H1 (cell line): ENCODE measurements around the gene TAL2. TPM values are rescaled to one million over a fixed set of nuclear protein-coding genes. Genes with fewer than 3 reads are reported as not detected.

ENCODE experiments used
- CTCF ChIA-PET: fragments of 300-600 bp; sonication (Branson Sonifier 250); formaldehyde crosslinking; loops from one replicate; lab custom pipeline; 2021; ENCODE audit not compliant: partially characterized antibody; lab: Charles Lee
- POLR2A ChIA-PET: fragments of 300-600 bp; sonication (Branson Sonifier 250); formaldehyde crosslinking; loops from one replicate; lab custom pipeline; 2021; ENCODE audit warnings: inconsistent platforms; ENCODE audit not compliant: partially characterized antibody; lab: Charles Lee
- DNase-seq, 2 experiments: peaks; one replicate each; pipeline versions ENCODE4 v3.0.0 to v3.0.0-alpha.2; 2010 to 2022; ENCODE audit warnings: low spot score in 2 of 2, low read depth in 1 of 2, mixed read lengths in 1 of 2
- FAIRE-seq: peaks from 2 replicates; lab custom pipeline; 2011; peaks lifted over from hg19 to GRCh38; lab: Jason Lieb, UNC
- H2AFZ ChIP-seq: 2 replicates; pipeline ENCODE4 v1.8.1; 2012; ENCODE audit warnings: low read length, inconsistent platforms
- H2AK5ac ChIP-seq: 2 replicates; pipeline ENCODE4 v1.6.1; 2013; ENCODE audit warnings: low read depth, low read length
- H2BK120ac ChIP-seq: replicated peaks from 2 replicates; pipeline ENCODE3; 2013; ENCODE audit warnings: low read depth, low read length, inconsistent platforms
- H2BK12ac ChIP-seq: 2 replicates; pipeline ENCODE4 v1.6.1; 2013; ENCODE audit warnings: low read depth, low read length
- H2BK15ac ChIP-seq: 2 replicates; pipeline ENCODE4 v1.6.1; 2013; ENCODE audit warnings: low read length
- H2BK20ac ChIP-seq: 2 replicates; pipeline ENCODE4 v1.6.1; 2013; ENCODE audit warnings: low read length
- H2BK5ac ChIP-seq: 2 replicates; pipeline ENCODE4 v1.6.1; 2013; ENCODE audit warnings: low read depth, low read length
- H3K14ac ChIP-seq: 2 replicates; pipeline ENCODE4 v1.6.1; 2013; ENCODE audit warnings: inconsistent platforms; ENCODE audit not compliant: insufficient read length
- H3K18ac ChIP-seq: 2 replicates; pipeline ENCODE4 v1.6.1; 2013; ENCODE audit warnings: low read length; ENCODE audit errors: extremely low read depth
- H3K23ac ChIP-seq: 2 replicates; pipeline ENCODE4 v1.6.1; 2013; ENCODE audit warnings: inconsistent platforms; ENCODE audit not compliant: insufficient read length
- H3K23me2 ChIP-seq: 2 replicates; pipeline ENCODE4 v1.6.1; 2013; ENCODE audit warnings: low read depth, low read length
- H3K27ac ChIP-seq: 2 replicates; pipeline ENCODE4 v1.6.1; 2011; ENCODE audit warnings: low read depth, low read length, inconsistent platforms
- H3K27me3 ChIP-seq, 4 experiments: replicated peaks in 1 of 4; 1 replicate in 1 of 4; 2 replicates in 3 of 4; pipeline versions ENCODE4 v1.6.1 to v1.8.1; 2011 to 2013; ENCODE audit warnings: low read length in 3 of 4, mild to moderate bottlenecking in 3 of 4, inconsistent platforms in 2 of 4, mixed read lengths in 2 of 4, moderate library complexity in 1 of 4; ENCODE audit not compliant: control insufficient read depth in 3 of 4, insufficient read depth in 3 of 4; ENCODE audit errors: extremely low read depth in 1 of 4
- H3K36me3 ChIP-seq, 4 experiments: 2 replicates each; pipeline versions ENCODE4 v1.6.1 to v1.8.1; 2011 to 2013; ENCODE audit warnings: mild to moderate bottlenecking in 4 of 4, low read length in 3 of 4, moderate library complexity in 2 of 4, control low read depth in 1 of 4, inconsistent platforms in 1 of 4; ENCODE audit not compliant: insufficient read depth in 4 of 4, control insufficient read depth in 2 of 4
- H3K4ac ChIP-seq: replicated peaks from 2 replicates; pipeline ENCODE3; 2013; ENCODE audit warnings: low read length, low read depth, mixed read lengths, inconsistent platforms; ENCODE audit not compliant: insufficient read length
- H3K4me1 ChIP-seq, 4 experiments: replicated peaks in 1 of 4; 1 replicate in 1 of 4; 2 replicates in 3 of 4; pipeline versions ENCODE4 v1.6.1 to v1.8.1; 2011 to 2013; ENCODE audit warnings: low read length in 3 of 4, inconsistent platforms in 2 of 4, mixed read lengths in 1 of 4; ENCODE audit not compliant: insufficient read depth in 4 of 4, control insufficient read depth in 3 of 4
- H3K4me2 ChIP-seq, 2 experiments: 2 replicates each; pipeline versions ENCODE4 v1.6.1 to v1.8.1; 2011 to 2013; ENCODE audit warnings: low read depth in 2 of 2, low read length in 2 of 2, control low read depth in 1 of 2, inconsistent platforms in 1 of 2, mild to moderate bottlenecking in 1 of 2; ENCODE audit not compliant: insufficient read depth in 1 of 2
- H3K4me3 ChIP-seq, 4 experiments: fragments of 200-600, 300-600 bp in 1 of 4; sonication (generic), shearing (Covaris generic), sonication (Bioruptor Twin) in 1 of 4; 2 replicates each; pipeline versions ENCODE4 v1.5.1 to v1.8.1; 2011 to 2016; ENCODE audit warnings: low read length in 4 of 4, low read depth in 3 of 4, control low read depth in 2 of 4, inconsistent platforms in 2 of 4, mild to moderate bottlenecking in 2 of 4, mixed read lengths in 1 of 4, moderate library complexity in 1 of 4; ENCODE audit not compliant: insufficient read depth in 2 of 4; ENCODE audit errors: extremely low read depth in 1 of 4
- H3K56ac ChIP-seq: replicated peaks from 2 replicates; pipeline ENCODE3; 2013; ENCODE audit warnings: low read depth, mild to moderate bottlenecking, mixed read lengths, low read length, inconsistent platforms; ENCODE audit not compliant: insufficient read length
- H3K79me1 ChIP-seq: 2 replicates; pipeline ENCODE4 v1.6.1; 2013; ENCODE audit warnings: low read depth, low read length, control low read depth
- H3K79me2 ChIP-seq, 2 experiments: 2 replicates each; pipeline versions ENCODE4 v1.6.1 to v1.8.1; 2012 to 2013; ENCODE audit warnings: low read length in 2 of 2, mild to moderate bottlenecking in 2 of 2, inconsistent platforms in 1 of 2; ENCODE audit not compliant: insufficient read depth in 2 of 2, control insufficient read depth in 1 of 2
- H3K9ac ChIP-seq, 4 experiments: replicated peaks in 1 of 4; 1 replicate in 1 of 4; 2 replicates in 3 of 4; pipeline versions ENCODE4 v1.6.1 to v1.8.1; 2011 to 2013; ENCODE audit warnings: low read depth in 3 of 4, low read length in 3 of 4, control low read depth in 2 of 4, mild to moderate bottlenecking in 2 of 4, moderate library complexity in 2 of 4, inconsistent platforms in 1 of 4; ENCODE audit errors: extremely low read depth in 1 of 4
- H3K9me3 ChIP-seq, 2 experiments: 2 replicates each; pipeline versions ENCODE4 v1.6.1 to v1.8.1; 2012 to 2013; ENCODE audit warnings: mild to moderate bottlenecking in 2 of 2, moderate library complexity in 2 of 2, control low read depth in 1 of 2, inconsistent platforms in 1 of 2, low read depth in 1 of 2, low read length in 1 of 2, mixed read lengths in 1 of 2; ENCODE audit not compliant: insufficient read depth in 2 of 2
- H4K20me1 ChIP-seq, 2 experiments: replicated peaks in 1 of 2; 2 replicates each; pipeline versions ENCODE3 to v1.8.1; 2011 to 2013; ENCODE audit warnings: inconsistent platforms in 2 of 2, low read length in 2 of 2, mild to moderate bottlenecking in 1 of 2; ENCODE audit not compliant: insufficient read depth in 2 of 2, control insufficient read depth in 1 of 2
- H4K5ac ChIP-seq: 2 replicates; pipeline ENCODE4 v1.6.1; 2013; ENCODE audit warnings: low read length, low read depth, mixed read lengths, inconsistent platforms; ENCODE audit not compliant: insufficient read length
- H4K8ac ChIP-seq: 2 replicates; pipeline ENCODE4 v1.8.0; 2013; ENCODE audit warnings: mild to moderate bottlenecking, moderate library complexity, low read length, inconsistent platforms; ENCODE audit not compliant: insufficient read depth; ENCODE audit errors: extremely low read depth
- H4K91ac ChIP-seq: replicated peaks from 2 replicates; pipeline ENCODE3; 2013; ENCODE audit warnings: low read length, mixed read lengths, inconsistent platforms; ENCODE audit not compliant: insufficient read length
- WGBS, 2 experiments: shearing (Covaris generic) in 1 of 2; methylation state at CpG; one replicate each; pipeline versions ENCODE4 v1.1.6 to v1.1.7; 2013 to 2015; ENCODE audit warnings: low lambda C conversion rate in 2 of 2, mixed read lengths in 2 of 2, inconsistent platforms in 1 of 2, low coverage in 1 of 2, missing lambda C conversion rate in 1 of 2; ENCODE audit not compliant: insufficient replicate concordance in 2 of 2, insufficient coverage in 1 of 2, insufficient read length in 1 of 2; ENCODE audit errors: extremely low coverage in 1 of 2, missing lambda C conversion rate in 1 of 2; 5-methylcytosine and 5-hydroxymethylcytosine counted together
- polyA plus RNA-seq, 7 experiments: library from polyadenylated mRNA; depleted of rRNA in 3 of 7; stranded (reverse) in 5 of 7; unstranded in 2 of 7; fragments of >200 nt in 5 of 7; fragments of 200-250 nt in 2 of 7; gene quantifications; 1 replicate in 5 of 7; 2 replicates in 1 of 7; 4 replicates in 1 of 7; pipeline versions ENCODE4 v1.2.1 to v1.2.3, GENCODE V29; 2011 to 2013; ENCODE audit warnings: missing spikeins in 2 of 7, mixed read lengths in 2 of 7
- total RNA-seq: library from RNA; stranded (reverse); fragmentation: NEBNext Ultra II Directional; extraction: Animal tissue kit (Norgen Biotek cat#: 25700); gene quantifications from 2 replicates; pipeline ENCODE4 v1.2.1, GENCODE V29; 2021
- TF ChIP-seq, protein P1 (sequence below): fragments of 300-600 bp; sonication (generic); IDR thresholded peaks from 2 replicates; pipeline ENCODE4 v1.7.1; 2012; ENCODE audit warnings: low read length, moderate library complexity, mild to moderate bottlenecking, inconsistent platforms; ENCODE audit not compliant: insufficient replicate concordance

Gene TAL2
- total and polyA plus RNA-seq, 2 of the 8 experiments (the other 6 are each of a cell fraction or from before 2014, with no cell fraction given) = 0.65 to 0.82 TPM

DNA sequence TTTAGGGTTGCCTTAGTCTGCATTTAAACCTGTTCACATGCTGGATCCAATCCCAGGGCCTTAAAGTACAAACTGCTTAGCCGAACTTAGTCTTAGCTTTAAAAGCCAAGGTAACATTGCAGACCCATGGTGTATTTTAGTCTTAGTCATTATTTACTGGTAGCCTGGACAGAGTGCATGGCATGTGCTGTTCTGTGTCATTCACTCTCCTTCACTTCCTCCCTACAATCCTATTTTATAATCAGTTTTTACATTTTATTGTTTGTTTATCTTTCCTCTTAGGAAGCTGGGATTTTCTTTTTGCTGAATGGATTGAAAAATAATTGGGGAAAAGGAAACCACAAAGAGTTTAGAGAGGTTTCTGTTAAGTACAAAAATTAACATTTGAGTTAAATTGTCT, 29.4 kb upstream of the TAL2 start:
- H4K91ac ChIP-seq = no peak overlapping the region
- H3K14ac ChIP-seq = no peak overlapping the region
- no peak overlapping the region for H2BK12ac ChIP-seq
- H2BK5ac ChIP-seq = no peak overlapping the region
- H3K27me3 ChIP-seq = no peaks in the 10 kb centered on the region
- H2BK20ac ChIP-seq = no peak overlapping the region
- H4K20me1 ChIP-seq = no peaks in the 10 kb centered on the region
- no peak overlapping the region for H2AK5ac ChIP-seq
- FAIRE-seq = no peak
- no peak overlapping the region for H3K27ac ChIP-seq
- H2AFZ ChIP-seq = no peak overlapping the region
- no peaks in the 10 kb centered on the region for H3K36me3 ChIP-seq
- no peak overlapping the region for H2BK15ac ChIP-seq
- no peaks in the 10 kb centered on the region for H3K23me2 ChIP-seq
- no peak overlapping the region for H3K18ac ChIP-seq
- H4K8ac ChIP-seq = no peak overlapping the region
- H4K5ac ChIP-seq = no peak overlapping the region
- no peaks in the 10 kb centered on the region for H3K9me3 ChIP-seq
- H3K4me3 ChIP-seq = no peak overlapping the region
- no peaks in the 10 kb centered on the region for H3K79me2 ChIP-seq
- no peak overlapping the region for H3K9ac ChIP-seq
- CTCF ChIA-PET = no interaction called here
- H3K4ac ChIP-seq = no peak overlapping the region
- no peaks in the 10 kb centered on the region for H3K4me1 ChIP-seq
- POLR2A ChIA-PET = no interaction called here
- H3K23ac ChIP-seq = no peak overlapping the region
- H2BK120ac ChIP-seq = no peak overlapping the region
- H3K79me1 ChIP-seq = no peaks in the 10 kb centered on the region
- no peak overlapping the region for H3K4me2 ChIP-seq
- 89% methylated on average over 1 of the region's 1 CpG; no CpG with 5 or more reads in 1 of the 2 experiments for WGBS, 2 experiments
- H3K56ac ChIP-seq = no peak overlapping the region
- no peak for DNase-seq
- TF ChIP-seq, protein P1, sequence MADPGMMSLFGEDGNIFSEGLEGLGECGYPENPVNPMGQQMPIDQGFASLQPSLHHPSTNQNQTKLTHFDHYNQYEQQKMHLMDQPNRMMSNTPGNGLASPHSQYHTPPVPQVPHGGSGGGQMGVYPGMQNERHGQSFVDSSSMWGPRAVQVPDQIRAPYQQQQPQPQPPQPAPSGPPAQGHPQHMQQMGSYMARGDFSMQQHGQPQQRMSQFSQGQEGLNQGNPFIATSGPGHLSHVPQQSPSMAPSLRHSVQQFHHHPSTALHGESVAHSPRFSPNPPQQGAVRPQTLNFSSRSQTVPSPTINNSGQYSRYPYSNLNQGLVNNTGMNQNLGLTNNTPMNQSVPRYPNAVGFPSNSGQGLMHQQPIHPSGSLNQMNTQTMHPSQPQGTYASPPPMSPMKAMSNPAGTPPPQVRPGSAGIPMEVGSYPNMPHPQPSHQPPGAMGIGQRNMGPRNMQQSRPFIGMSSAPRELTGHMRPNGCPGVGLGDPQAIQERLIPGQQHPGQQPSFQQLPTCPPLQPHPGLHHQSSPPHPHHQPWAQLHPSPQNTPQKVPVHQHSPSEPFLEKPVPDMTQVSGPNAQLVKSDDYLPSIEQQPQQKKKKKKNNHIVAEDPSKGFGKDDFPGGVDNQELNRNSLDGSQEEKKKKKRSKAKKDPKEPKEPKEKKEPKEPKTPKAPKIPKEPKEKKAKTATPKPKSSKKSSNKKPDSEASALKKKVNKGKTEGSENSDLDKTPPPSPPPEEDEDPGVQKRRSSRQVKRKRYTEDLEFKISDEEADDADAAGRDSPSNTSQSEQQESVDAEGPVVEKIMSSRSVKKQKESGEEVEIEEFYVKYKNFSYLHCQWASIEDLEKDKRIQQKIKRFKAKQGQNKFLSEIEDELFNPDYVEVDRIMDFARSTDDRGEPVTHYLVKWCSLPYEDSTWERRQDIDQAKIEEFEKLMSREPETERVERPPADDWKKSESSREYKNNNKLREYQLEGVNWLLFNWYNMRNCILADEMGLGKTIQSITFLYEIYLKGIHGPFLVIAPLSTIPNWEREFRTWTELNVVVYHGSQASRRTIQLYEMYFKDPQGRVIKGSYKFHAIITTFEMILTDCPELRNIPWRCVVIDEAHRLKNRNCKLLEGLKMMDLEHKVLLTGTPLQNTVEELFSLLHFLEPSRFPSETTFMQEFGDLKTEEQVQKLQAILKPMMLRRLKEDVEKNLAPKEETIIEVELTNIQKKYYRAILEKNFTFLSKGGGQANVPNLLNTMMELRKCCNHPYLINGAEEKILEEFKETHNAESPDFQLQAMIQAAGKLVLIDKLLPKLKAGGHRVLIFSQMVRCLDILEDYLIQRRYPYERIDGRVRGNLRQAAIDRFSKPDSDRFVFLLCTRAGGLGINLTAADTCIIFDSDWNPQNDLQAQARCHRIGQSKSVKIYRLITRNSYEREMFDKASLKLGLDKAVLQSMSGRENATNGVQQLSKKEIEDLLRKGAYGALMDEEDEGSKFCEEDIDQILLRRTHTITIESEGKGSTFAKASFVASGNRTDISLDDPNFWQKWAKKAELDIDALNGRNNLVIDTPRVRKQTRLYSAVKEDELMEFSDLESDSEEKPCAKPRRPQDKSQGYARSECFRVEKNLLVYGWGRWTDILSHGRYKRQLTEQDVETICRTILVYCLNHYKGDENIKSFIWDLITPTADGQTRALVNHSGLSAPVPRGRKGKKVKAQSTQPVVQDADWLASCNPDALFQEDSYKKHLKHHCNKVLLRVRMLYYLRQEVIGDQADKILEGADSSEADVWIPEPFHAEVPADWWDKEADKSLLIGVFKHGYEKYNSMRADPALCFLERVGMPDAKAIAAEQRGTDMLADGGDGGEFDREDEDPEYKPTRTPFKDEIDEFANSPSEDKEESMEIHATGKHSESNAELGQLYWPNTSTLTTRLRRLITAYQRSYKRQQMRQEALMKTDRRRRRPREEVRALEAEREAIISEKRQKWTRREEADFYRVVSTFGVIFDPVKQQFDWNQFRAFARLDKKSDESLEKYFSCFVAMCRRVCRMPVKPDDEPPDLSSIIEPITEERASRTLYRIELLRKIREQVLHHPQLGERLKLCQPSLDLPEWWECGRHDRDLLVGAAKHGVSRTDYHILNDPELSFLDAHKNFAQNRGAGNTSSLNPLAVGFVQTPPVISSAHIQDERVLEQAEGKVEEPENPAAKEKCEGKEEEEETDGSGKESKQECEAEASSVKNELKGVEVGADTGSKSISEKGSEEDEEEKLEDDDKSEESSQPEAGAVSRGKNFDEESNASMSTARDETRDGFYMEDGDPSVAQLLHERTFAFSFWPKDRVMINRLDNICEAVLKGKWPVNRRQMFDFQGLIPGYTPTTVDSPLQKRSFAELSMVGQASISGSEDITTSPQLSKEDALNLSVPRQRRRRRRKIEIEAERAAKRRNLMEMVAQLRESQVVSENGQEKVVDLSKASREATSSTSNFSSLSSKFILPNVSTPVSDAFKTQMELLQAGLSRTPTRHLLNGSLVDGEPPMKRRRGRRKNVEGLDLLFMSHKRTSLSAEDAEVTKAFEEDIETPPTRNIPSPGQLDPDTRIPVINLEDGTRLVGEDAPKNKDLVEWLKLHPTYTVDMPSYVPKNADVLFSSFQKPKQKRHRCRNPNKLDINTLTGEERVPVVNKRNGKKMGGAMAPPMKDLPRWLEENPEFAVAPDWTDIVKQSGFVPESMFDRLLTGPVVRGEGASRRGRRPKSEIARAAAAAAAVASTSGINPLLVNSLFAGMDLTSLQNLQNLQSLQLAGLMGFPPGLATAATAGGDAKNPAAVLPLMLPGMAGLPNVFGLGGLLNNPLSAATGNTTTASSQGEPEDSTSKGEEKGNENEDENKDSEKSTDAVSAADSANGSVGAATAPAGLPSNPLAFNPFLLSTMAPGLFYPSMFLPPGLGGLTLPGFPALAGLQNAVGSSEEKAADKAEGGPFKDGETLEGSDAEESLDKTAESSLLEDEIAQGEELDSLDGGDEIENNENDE = no peak
